Stomach smooth muscle (tissue), 2 donors: ENCODE data around the gene C4A.
"Not testable (repeated sequence)": the region's sequence is repeated elsewhere in the genome, so short reads cannot be mapped to it uniquely, and the experiment has no call there.

Source experiments
- H3K27ac ChIP-seq: one replicate; pipeline ENCODE4 v1.7.0; 2013; ENCODE audit warnings: mild to moderate bottlenecking, low read length, inconsistent platforms
- H3K27me3 ChIP-seq, 2 donors: one replicate each; pipeline ENCODE4 v1.7.0; 2013; ENCODE audit warnings: low read length in 2 of 2; ENCODE audit not compliant: insufficient read depth in 2 of 2, control insufficient read depth in 1 of 2
- H3K36me3 ChIP-seq, 2 donors: one replicate each; pipeline ENCODE4 v1.7.0; 2013; ENCODE audit warnings: low read length in 2 of 2; ENCODE audit not compliant: control insufficient read depth in 2 of 2, insufficient read depth in 2 of 2
- H3K4me1 ChIP-seq: one replicate; pipeline ENCODE4 v1.7.0; 2013; ENCODE audit warnings: low read length; ENCODE audit not compliant: control insufficient read depth, insufficient read depth
- H3K4me3 ChIP-seq, 2 donors: one replicate each; pipeline ENCODE4 v1.7.0; 2013; ENCODE audit warnings: low read length in 2 of 2
- H3K9ac ChIP-seq, 2 donors: one replicate each; pipeline ENCODE4 v1.7.0; 2013; ENCODE audit warnings: low read length in 2 of 2, mild to moderate bottlenecking in 1 of 2
- H3K9me3 ChIP-seq, 2 donors: one replicate each; pipeline ENCODE4 v1.7.0; 2013; ENCODE audit warnings: low read length in 2 of 2; ENCODE audit not compliant: control insufficient read depth in 2 of 2
- donor health status: healthy.
- donor health status: Pancreatic carcinoma.

C4A gene

DNA sequence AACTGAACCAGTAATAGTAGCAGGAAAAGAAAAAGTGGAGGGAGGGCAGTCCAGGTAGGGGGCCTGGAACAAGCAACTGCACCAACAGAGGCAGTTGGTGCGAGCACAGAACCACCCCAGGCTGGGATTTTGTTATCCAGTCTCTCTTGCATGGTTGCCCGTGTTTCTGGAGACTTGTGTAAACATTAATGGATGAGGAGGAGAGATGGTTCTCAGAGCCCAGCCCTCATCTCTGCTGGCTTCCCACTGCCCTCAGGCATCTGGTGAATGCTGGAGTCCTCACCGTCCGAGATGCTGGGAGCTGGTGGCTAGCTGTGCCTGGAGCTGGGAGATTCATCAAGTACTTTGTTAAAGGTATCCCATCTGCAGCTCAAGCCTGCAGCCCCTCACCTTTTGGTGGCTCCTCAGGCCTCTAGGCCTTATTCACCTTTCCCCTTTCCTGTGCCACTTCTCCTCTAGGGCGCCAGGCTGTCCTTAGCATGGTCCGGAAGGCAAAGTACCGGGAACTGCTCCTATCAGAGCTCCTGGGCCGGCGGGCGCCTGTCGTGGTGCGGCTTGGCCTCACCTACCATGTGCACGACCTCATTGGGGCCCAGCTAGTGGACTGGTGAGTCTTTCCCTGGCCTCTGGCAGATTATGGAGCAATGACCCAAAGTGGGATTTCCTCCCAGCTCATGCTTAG is 1.5 kb upstream of the C4A start:
- not testable (repeated sequence) for H3K9me3 ChIP-seq, H3K27ac ChIP-seq, H3K9ac ChIP-seq, H3K27me3 ChIP-seq, H3K4me3 ChIP-seq, H3K4me1 ChIP-seq
- H3K36me3 ChIP-seq, result peaks cover 8 to 12% of the 10 kb centered on the region in 2 donors

DNA sequence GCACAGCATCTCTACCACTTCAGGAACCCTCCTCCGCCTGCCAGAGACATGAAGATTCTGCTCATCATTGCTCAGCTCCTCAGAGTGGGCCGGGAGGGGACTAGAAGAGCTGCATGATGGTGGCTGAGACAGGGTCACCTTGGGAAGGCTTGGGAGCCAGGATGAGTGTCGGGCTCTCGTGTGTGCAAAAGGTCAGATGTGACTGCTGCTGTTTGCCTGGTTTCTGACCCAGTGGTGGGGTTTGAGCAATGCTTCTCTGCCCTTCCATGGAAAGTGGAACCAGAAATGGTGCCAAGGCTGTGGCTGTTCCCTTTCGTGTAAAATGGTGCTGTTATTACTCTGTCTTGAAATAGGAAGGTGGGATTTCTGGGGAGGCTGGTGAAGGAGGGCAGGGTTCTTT is 859 bp upstream of the C4A start:
- not testable (repeated sequence) for H3K27me3 ChIP-seq, H3K27ac ChIP-seq, H3K4me1 ChIP-seq, H3K9ac ChIP-seq, H3K9me3 ChIP-seq, H3K4me3 ChIP-seq
- peaks cover 8 to 12% of the 10 kb centered on the region in 2 donors for H3K36me3 ChIP-seq

DNA sequence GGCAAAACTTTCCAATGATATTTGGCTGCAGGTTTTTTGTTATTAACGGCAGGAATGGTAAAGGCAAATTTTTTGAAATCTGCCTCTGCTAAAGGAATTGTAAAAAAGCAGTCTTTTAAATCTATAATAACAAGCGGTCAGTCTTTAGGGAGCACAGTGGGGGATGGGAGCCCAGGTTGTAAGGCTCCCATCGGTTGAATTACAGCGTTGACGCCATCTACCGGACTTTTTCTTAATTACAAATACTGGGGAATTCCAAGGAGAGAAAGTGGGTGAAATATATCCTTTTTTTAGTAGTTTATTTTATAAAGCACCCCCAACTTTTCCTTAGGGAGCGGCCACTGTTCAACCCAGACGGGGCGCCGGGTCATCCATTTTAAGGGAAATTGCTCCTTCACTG is 7.5 kb downstream of the C4A start:
- H3K9ac ChIP-seq, H3K4me1 ChIP-seq, H3K27ac ChIP-seq, H3K36me3 ChIP-seq, H3K4me3 ChIP-seq, H3K9me3 ChIP-seq, H3K27me3 ChIP-seq: not testable (repeated sequence)

DNA sequence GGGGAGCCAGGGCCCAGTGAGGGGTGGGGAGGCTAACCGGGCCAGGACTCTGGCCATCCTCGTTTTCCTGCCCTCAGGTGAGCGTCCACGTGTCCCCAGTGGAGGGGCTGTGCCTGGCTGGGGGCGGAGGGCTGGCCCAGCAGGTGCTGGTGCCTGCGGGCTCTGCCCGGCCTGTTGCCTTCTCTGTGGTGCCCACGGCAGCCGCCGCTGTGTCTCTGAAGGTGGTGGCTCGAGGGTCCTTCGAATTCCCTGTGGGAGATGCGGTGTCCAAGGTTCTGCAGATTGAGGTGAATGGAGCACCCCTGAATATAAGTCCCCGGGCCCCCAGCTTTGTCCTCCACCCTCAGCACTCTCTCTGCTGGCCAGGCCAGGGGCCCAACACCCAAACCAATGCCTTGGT is 12.6 kb downstream of the C4A start:
- not testable (repeated sequence) for H3K36me3 ChIP-seq, H3K9me3 ChIP-seq, H3K27ac ChIP-seq, H3K27me3 ChIP-seq, H3K4me3 ChIP-seq, H3K4me1 ChIP-seq, H3K9ac ChIP-seq

DNA sequence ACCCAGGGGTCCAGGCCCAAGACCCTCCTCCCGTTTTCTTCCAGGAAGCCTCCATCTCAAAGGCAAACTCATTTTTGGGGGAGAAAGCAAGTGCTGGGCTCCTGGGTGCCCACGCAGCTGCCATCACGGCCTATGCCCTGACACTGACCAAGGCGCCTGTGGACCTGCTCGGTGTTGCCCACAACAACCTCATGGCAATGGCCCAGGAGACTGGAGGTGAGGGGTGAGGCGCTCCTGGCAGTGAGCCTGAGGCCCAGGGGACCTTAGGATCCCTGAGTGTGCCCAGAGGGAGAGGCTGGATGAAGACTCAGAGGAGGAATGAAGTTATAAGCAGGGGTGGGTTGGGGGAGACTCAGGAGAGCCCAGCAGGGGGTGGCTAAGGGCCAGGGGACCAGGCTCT is 14.5 kb downstream of the C4A start:
- H3K9me3 ChIP-seq, H3K4me3 ChIP-seq, H3K9ac ChIP-seq, H3K27me3 ChIP-seq, H3K27ac ChIP-seq, H3K4me1 ChIP-seq, H3K36me3 ChIP-seq: not testable (repeated sequence)

DNA sequence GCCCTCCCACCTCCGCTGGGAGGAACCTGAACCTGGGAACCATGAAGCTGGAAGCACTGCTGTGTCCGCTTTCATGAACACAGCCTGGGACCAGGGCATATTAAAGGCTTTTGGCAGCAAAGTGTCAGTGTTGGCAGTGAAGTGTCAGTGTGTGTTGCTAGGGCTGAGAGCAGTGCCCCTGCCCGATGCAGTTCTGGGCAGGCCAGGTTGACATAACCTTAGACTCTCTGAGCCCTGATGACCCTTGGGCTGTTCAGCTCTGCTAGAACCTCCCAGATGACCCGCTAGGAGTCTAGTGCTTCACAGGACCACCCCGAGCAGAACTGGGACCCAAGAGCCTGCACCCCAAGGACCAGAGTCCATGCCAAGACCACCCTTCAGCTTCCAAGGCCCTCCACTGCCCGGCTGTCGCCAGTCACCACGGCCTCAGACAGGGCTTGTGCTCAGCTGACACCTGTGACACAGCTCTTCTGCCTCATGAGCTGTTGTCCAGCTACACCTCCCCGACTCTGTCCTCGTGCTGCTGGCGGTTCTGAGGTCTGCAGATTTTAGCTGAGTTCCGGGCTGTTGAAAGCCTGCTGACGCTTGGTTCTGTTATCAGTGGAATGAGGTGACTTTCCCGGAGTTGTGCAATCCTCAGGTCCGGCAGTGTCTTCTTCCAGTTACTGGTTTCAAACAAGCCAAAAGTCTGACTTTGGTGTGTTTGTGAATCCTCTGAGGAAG is 20.9 kb downstream of the C4A start:
- H3K36me3 ChIP-seq, H3K9me3 ChIP-seq, H3K27me3 ChIP-seq, H3K9ac ChIP-seq, H3K4me3 ChIP-seq, H3K4me1 ChIP-seq, H3K27ac ChIP-seq: not testable (repeated sequence)

DNA sequence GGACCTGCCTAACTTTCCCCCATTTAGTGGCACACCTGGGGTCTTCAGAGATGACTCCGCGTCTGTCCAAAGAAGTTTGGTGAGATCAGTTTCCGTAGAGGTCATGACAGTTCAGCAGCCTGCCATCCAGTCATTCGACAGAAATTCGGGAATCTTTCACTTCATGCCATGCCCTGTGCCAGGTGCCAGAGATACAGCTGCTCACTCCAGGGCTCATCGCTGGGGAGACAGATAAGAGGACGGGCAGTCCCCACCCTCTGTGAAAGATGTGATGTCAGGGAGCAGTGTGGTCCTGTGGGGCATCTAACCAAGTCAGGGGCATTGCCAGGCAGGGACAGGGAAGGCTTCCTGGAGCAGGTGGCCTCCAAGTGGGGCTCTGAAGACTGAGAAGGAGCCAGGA is 21.4 kb downstream of the C4A start:
- H3K36me3 ChIP-seq, H3K9ac ChIP-seq, H3K4me1 ChIP-seq, H3K27ac ChIP-seq, H3K4me3 ChIP-seq, H3K27me3 ChIP-seq, H3K9me3 ChIP-seq: not testable (repeated sequence)

DNA sequence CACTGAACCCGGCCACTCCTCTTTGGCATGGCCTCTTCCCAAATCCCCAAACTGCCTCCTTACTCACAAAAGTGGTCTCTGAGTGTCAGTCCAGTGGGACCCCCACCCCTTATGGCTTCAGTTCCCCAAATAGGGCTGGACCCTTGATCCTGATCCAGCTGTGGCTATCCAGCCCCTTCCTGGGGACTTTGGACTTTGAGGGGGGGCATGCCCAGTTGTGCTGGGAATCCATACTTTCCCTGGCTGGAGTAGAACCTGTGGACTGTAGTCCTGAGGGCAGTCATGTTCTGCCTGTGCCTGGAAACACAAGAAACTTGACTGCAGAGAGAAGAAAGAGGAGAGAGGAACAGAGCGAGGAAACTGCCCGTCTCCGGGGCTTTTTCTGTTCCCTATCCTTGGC is 22.5 kb downstream of the C4A start:
- not testable (repeated sequence) for H3K27ac ChIP-seq, H3K27me3 ChIP-seq, H3K4me3 ChIP-seq, H3K9me3 ChIP-seq, H3K9ac ChIP-seq, H3K36me3 ChIP-seq, H3K4me1 ChIP-seq

DNA sequence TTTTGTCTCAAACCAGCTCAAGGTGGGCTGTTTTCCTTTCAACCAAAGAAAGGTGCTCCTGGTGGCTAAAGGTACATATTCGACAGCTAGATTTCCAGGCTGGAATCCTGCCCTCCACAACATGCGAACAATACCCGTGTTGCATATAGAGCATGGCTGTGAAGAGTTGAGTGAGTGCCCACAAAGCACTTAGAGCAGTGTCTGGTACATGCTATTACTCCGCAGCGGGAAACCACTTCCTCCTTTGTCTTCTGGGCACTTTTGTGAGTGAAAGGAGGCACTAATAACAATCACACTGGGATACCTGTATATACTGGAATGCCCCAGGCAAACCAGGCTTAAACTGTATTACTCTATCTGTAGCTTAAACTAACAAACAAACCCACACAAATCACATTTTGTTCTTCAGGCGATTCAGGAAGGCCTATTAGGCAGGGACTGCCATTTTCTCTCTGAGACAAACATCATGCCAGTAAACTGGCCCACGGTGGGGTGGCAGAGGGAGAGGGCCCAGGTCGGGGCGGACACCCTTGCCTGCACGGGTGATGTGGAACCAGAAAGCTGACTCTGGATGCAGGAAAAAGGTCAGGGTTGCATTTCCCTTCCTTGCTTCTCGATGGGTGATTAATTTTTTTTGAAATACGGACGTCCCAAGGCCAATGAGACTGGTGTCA is 23.1 kb downstream of the C4A start:
- not testable (repeated sequence) for H3K27me3 ChIP-seq, H3K9me3 ChIP-seq, H3K4me1 ChIP-seq, H3K36me3 ChIP-seq, H3K9ac ChIP-seq, H3K27ac ChIP-seq, H3K4me3 ChIP-seq

DNA sequence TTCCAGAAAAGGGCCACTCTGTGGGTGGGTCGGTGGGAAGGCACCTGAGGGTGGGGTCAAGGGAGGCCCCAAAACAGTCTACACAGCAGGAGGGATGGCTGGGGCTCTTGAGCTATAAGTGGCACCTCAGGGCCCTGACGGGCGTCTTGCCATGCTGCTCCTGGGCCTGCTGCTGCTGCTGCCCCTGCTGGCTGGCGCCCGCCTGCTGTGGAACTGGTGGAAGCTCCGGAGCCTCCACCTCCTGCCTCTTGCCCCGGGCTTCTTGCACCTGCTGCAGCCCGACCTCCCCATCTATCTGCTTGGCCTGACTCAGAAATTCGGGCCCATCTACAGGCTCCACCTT is 23.7 kb downstream of the C4A start:
- H3K27ac ChIP-seq, H3K4me1 ChIP-seq, H3K9ac ChIP-seq, H3K36me3 ChIP-seq, H3K27me3 ChIP-seq, H3K4me3 ChIP-seq, H3K9me3 ChIP-seq: not testable (repeated sequence)

DNA sequence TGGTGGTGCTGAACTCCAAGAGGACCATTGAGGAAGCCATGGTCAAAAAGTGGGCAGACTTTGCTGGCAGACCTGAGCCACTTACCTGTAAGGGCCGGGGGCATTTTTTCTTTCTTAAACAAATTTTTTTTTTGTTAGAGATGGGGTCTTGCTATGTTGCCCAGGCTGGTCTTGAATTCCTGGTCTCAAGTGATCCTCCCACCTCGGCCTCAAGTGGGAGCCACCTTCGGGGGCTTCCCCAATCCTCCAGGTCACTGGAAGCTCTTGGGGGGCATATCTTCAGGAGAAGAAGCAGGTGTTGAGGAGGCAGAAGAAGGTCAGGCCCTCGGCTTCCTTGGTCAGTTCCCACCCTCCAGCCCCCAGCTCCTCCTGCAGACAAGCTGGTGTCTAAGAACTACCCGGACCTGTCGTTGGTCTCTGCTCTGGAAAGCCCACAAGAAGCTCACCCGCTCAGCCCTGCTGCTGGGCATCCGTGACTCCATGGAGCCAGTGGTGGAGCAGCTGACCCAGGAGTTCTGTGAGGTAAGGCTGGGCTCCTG is 24.2 kb downstream of the C4A start:
- not testable (repeated sequence) for H3K9ac ChIP-seq, H3K27ac ChIP-seq, H3K4me1 ChIP-seq, H3K9me3 ChIP-seq, H3K36me3 ChIP-seq, H3K4me3 ChIP-seq, H3K27me3 ChIP-seq
